Esophagus (tissue), 2 donors: Measurements from ENCODE around the gene SPOUT1. TPM values are rescaled to one million over a fixed set of nuclear protein-coding genes. Genes with fewer than 3 reads are reported as not detected.
"Not testable (repeated sequence)": the region's sequence is repeated elsewhere in the genome, so short reads cannot be mapped to it uniquely, and the experiment has no call there.

ENCODE experiments used
- H3K27ac ChIP-seq, 2 donors: one replicate each; pipeline ENCODE4 v1.5.1; 2013; ENCODE audit warnings: low read depth in 2 of 2, mild to moderate bottlenecking in 2 of 2, inconsistent platforms in 1 of 2, low read length in 1 of 2, moderate library complexity in 1 of 2
- H3K27me3 ChIP-seq, 2 donors: one replicate each; pipeline ENCODE4 v1.6.1; 2013; ENCODE audit warnings: low read length in 2 of 2, control low read depth in 1 of 2, mild to moderate bottlenecking in 1 of 2; ENCODE audit not compliant: insufficient read depth in 2 of 2, control insufficient read depth in 1 of 2
- H3K36me3 ChIP-seq, 2 donors: one replicate each; pipeline ENCODE4 v1.6.1; 2013; ENCODE audit warnings: low read length in 1 of 2; ENCODE audit not compliant: control insufficient read depth in 2 of 2, insufficient read depth in 2 of 2
- H3K4me1 ChIP-seq, 2 donors: one replicate each; pipeline ENCODE4 v1.6.1; 2013; ENCODE audit warnings: low read length in 1 of 2; ENCODE audit not compliant: control insufficient read depth in 2 of 2, insufficient read depth in 2 of 2
- H3K4me3 ChIP-seq, 2 donors: one replicate each; pipeline ENCODE4 v1.5.1; 2013; ENCODE audit warnings: low read length in 2 of 2, mild to moderate bottlenecking in 2 of 2, low read depth in 1 of 2, moderate library complexity in 1 of 2
- H3K9me3 ChIP-seq, 2 donors: one replicate each; pipeline ENCODE4 v1.6.1; 2013; ENCODE audit warnings: mild to moderate bottlenecking in 2 of 2, low read depth in 1 of 2, low read length in 1 of 2, moderate library complexity in 1 of 2; ENCODE audit not compliant: control insufficient read depth in 2 of 2, insufficient read depth in 1 of 2
- WGBS, 2 donors: extraction: QIAGEN DNeasy Blood & Tissue Kit; methylation state at CpG; one replicate each; pipeline ENCODE4 v1.1.7; 2013; 5-methylcytosine and 5-hydroxymethylcytosine counted together
- polyA plus RNA-seq, 2 donors: library from polyadenylated mRNA; stranded (reverse); fragments of 200-250 nt; gene quantifications; one replicate each; pipeline ENCODE4 v1.2.3, GENCODE V29; 2013
- donor health status: healthy with polysubstance abuse.
- donor health status: Bipolar disorder and iron deficiency.

The SPOUT1 gene
- polyA plus RNA-seq, 2 donors, result 23.6 to 26.6 TPM

- no peak overlapping the region for H3K27ac ChIP-seq
- no peaks in the 10 kb centered on the region for H3K9me3 ChIP-seq
- peaks cover 0 to 2% of the 10 kb centered on the region in 2 donors for H3K4me1 ChIP-seq
- 89 to 100% methylated on average over 1 of the region's 1 CpG for WGBS, 2 donors
- no peaks in the 10 kb centered on the region for H3K36me3 ChIP-seq
- no peak overlapping the region for H3K4me3 ChIP-seq
- no peaks in the 10 kb centered on the region for H3K27me3 ChIP-seq
Observed at GRCh38 chr9:128782669-128783068, 46.9 kb downstream of the SPOUT1 start.

GRCh38 chr9:128781187-128782070, 48.2 kb downstream of the SPOUT1 start:
- Histone ChIP-seq H3K4me3 (no peak overlapping the region), H3K27ac (no peak overlapping the region), H3K4me1 (peaks cover 0 to 2% of the 10 kb centered on the region in 2 donors), H3K36me3 (no peaks in the 10 kb centered on the region), H3K27me3 (no peaks in the 10 kb centered on the region), H3K9me3 (no peaks in the 10 kb centered on the region)
- WGBS, 2 donors, result 74 to 82% methylated on average over 7 of the region's 7 CpGs

DNA sequence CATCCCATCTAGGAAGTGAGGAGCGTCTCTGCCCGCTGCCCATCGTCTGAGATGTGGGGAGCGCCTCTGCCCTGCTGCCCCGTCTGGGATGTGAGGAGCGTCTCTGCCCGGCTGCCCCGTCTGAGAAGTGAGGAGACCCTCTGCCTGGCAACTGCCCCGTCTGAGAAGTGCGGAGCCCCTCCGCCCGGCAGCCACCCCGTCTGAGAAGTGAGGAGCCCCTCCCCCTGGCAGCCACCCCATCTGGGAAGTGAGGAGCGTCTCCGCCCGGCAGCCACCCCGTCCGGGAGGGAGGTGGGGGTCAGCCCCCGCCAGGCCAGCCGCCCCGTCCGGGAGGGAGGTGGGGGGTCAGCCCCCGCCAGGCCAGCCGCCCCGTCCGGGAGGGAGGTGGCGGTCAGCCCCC, 49.5 kb downstream of the SPOUT1 start:
- not testable (repeated sequence) for H3K27me3 ChIP-seq, H3K9me3 ChIP-seq, H3K4me1 ChIP-seq, H3K36me3 ChIP-seq, H3K27ac ChIP-seq, H3K4me3 ChIP-seq
- WGBS, 2 donors, result 93% methylated on average over 13 to 27 of the region's 27 CpGs

GRCh38 chr9:128774804-128775203, 54.8 kb downstream of the SPOUT1 start:
- no peak overlapping the region for H3K4me3 ChIP-seq
- no peaks in the 10 kb centered on the region for H3K4me1 ChIP-seq
- H3K27ac ChIP-seq, result no peak overlapping the region
- H3K36me3 ChIP-seq, result no peaks in the 10 kb centered on the region
- no peaks in the 10 kb centered on the region for H3K27me3 ChIP-seq
- WGBS, 2 donors, result 90 to 92% methylated on average over 1 of the region's 1 CpG
- no peaks in the 10 kb centered on the region for H3K9me3 ChIP-seq

DNA sequence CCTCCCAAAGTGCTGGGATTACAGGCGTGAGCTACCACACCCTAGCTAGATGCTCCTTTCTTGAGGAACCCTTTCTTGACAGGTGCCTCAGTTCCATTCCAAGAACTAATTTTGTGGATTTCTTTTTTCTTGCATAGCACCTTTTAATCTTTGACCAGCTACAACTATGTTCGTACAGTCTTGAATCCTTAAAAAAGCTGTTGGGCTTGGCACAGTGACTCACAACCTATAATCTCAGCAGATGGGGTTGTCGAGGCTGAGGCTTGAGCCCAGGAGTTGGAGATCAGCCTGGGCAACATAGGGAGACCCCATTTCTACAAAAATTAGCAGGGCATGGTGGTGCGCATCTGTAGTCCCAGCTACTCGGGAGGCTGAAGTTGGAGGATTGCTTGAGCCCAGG, 56.5 kb downstream of the SPOUT1 start:
- Histone ChIP-seq H3K4me1 (no peaks in the 10 kb centered on the region), H3K27ac (no peak overlapping the region), H3K36me3 (no peaks in the 10 kb centered on the region), H3K9me3 (no peaks in the 10 kb centered on the region), H3K4me3 (no peak overlapping the region), H3K27me3 (no peaks in the 10 kb centered on the region)
- 74 to 79% methylated on average over 5 of the region's 5 CpGs for WGBS, 2 donors

GRCh38 chr9:128771745-128772519, 57.7 kb downstream of the SPOUT1 start, which contains the start of gene ZER1:
ZER1 (minus strand) TSS chr9:128771927; CDS start chr9:128755565, 16,362 bp downstream.
- Histone ChIP-seq H3K4me1 (no peaks in the 10 kb centered on the region), H3K27ac (peak within 1 kb of the TSS; percentile 98 to 99), H3K4me3 (peak within 1 kb of the TSS; percentile 85 to 98), H3K36me3 (no peaks in the 10 kb centered on the region), H3K27me3 (no peaks in the 10 kb centered on the region), H3K9me3 (no peaks in the 10 kb centered on the region)
- WGBS, 2 donors, result 1 to 3% methylated on average over 63 to 72 of the region's 72 CpGs

DNA sequence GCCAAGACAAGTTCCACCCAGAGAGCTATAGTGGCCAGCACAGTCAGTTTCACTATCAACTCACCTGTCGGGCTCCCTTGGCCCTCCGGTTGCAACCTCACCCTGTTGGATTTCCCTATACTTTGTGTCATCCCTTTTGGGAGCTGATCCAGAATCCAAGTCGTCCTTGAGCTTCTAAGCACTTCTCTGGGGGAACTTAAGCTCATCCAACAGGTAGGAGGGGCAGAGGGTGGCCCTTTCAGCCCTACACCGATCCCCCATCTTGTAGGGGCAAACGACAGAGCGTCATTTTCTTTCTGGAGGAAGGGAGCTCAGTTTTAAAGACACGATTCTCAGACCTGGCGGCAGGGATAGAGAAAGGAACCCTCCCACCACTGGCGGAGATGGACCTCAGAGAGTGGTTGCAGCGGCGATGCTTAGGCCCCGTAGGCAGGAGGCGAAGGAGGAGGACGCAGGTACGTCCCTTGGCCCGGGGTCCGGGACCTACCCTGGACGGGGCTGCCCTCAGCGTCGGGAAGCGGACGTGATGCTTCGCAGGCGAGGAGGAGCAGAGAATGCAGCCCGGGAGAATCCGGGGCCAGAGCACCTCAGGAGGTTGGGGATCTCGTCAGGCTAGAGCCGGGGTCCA, 58.4 kb downstream of the SPOUT1 start:
- Histone ChIP-seq H3K36me3 (no peaks in the 10 kb centered on the region), H3K27me3 (no peaks in the 10 kb centered on the region), H3K27ac (peak overlapping the region; percentile 98 to 99), H3K9me3 (no peaks in the 10 kb centered on the region), H3K4me3 (peak overlapping the region; percentile 85 to 98), H3K4me1 (no peaks in the 10 kb centered on the region)
- 1% methylated on average over 26 to 28 of the region's 28 CpGs for WGBS, 2 donors

GRCh38 chr9:128770286-128771030, 59.1 kb downstream of the SPOUT1 start:
- Histone ChIP-seq H3K27me3 (no peaks in the 10 kb centered on the region), H3K27ac (peak overlapping the region; percentile 98 to 99), H3K36me3 (no peaks in the 10 kb centered on the region), H3K4me1 (no peaks in the 10 kb centered on the region), H3K4me3 (peak overlapping the region; percentile 85 to 98), H3K9me3 (no peaks in the 10 kb centered on the region)
- WGBS, 2 donors, result 62 to 70% methylated on average over 11 of the region's 11 CpGs
